HG03045 (cell line): ENCODE measurements around the gene CBLB.

Experiments
- ATAC-seq: cut with Tn5 transposase; IDR thresholded peaks from one replicate; pipeline ENCODE4 v1.9.1; 2021; ENCODE audit warnings: mild to moderate bottlenecking, moderate library complexity; ENCODE audit not compliant: unreplicated experiment

CBLB gene

DNA sequence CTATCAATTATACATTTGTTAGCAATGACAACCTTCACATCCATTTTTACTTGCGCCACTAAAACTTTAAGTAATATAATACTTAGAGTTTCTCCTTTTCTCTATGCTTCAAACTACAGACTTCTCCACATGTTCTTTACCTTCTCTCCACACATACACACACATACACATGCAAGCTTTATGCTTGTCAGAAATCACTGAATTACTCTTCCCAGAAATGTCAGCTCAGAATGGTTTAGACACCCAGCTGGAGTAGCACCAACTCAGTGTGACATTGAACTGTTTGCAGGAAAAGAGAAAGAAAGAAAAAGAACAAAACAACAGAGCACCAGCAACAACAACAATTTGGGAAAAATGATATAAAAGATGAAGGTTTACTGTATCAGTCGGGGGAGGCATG is 20.9 kb downstream of the CBLB start:
- ATAC-seq, result no peak

DNA sequence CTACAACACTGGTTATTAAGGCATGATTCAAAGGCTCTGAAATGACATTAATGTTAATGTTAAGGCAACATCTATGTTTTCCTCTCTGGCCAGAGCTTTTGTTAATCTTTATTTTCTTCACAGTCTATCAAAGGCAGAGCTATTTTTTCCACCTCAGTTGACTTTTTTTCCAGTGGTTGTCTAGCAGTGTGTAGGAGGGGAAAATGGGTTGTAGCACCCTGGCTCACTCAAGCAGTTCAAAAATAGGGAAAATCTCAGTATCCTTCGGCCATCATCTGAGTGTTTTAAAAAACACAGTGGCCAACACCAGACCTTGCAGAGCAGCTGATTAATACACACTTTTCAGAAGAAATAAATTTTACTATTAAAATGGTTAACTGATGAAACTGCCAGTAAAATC is 21.4 kb downstream of the CBLB start:
- ATAC-seq, result no peak

- ATAC-seq, result no peak
Observed at GRCh38 chr3:105846809-105847208, 22.0 kb downstream of the CBLB start.

DNA sequence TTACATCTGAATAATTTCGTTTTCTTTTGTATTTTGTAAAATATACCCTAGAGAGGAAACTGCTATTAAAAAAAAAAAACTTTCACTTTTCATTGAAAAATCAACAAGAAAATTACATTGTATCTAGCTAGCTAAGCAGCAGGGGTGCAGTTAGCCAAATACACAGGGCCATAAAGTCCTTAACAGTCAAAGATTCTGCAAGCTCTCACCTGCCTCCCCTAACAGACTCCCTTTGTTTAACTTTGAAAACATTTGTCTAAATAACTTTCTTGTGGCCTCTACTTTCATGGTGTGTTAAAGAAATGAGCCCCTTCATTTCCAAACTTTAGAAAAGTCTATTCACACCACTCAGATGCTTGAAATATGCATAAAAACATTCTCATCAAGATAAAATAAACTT is 23.3 kb downstream of the CBLB start:
- no peak for ATAC-seq

DNA sequence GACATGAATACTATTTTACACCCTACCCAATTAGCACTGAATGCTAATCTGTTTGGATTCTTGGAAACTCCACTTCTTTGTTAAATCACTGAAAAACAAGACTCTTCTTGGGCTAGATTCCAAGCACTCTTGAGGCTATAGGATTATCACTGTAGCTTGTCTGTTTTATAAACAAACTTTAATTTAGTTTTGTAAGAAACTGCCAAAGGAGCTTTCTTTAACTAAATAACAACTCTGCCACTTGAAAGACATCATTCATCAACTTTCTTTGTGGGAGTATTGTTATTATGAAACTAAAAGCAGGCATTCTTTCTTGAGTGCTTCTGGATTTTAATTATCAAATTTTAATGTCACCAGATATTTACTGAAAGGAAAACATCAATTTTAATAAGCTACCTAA is 24.1 kb downstream of the CBLB start:
- ATAC-seq, result no peak

GRCh38 chr3:105843994-105844393 is 24.8 kb downstream of the CBLB start:
- no peak for ATAC-seq

- ATAC-seq, result no peak
Observed at GRCh38 chr3:105842943-105843342, 25.9 kb downstream of the CBLB start.

- no peak for ATAC-seq
Observed at GRCh38 chr3:105842449-105842848, 26.4 kb downstream of the CBLB start.

- ATAC-seq, result no peak
Observed at GRCh38 chr3:105837947-105838346, 30.9 kb downstream of the CBLB start.

GRCh38 chr3:105837143-105837740 is 31.6 kb downstream of the CBLB start:
- ATAC-seq, result peak; percentile 94

DNA sequence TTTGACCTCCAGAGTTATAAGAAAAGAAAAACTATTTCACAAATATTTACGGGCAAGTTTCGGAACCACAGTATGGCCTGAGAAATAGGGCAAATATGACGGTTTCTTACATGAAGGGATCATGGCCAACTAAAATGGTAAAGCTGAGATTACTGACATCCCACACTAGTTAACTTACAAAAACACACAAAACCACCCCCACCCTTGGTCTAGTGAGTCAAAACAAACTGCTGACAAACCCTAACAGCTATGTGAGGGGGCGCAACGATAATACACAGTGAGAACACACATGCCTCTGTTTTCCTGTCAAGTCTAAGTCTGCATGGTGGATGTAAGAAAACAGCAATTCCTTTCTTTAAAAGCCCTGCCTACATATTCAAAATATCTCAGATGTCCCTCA is 32.3 kb downstream of the CBLB start:
- peak; percentile 63 for ATAC-seq

DNA sequence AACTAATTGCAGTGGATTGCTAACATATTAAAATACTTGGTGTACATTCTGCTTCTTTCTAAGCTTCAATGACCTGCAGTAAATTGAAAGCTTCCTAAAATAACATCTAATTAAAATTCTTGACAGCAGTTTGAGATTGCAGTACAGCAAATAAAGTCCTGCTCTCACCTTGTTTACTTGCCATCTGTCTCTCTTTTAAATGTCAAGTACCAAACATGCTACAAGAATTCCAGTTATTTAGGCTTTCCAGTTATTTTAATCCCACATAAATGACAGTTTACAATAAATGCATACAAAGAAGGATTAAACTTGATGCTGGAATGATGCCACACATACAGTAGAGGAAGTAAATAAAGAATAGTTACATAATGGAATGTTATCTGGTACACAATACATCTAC is 33.2 kb downstream of the CBLB start:
- no peak for ATAC-seq

DNA sequence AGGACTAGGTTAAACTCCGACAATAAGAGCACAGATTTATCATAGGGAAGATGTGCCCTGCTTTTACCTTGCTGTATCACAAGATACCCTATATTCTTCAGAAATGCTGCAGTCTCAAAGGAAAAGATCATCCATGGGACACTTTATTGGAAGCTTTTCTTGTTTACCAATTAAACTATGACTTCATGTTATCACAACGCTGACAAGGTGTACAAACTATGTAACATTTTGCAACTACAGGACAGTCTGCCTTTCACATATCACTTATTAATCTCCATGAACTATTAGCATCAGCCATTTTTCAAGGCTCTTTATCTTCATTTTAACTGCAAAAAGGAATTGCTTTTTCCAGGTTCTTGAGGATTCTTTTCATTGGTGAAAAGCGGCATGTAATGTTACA is 34.0 kb downstream of the CBLB start:
- ATAC-seq, result no peak

DNA sequence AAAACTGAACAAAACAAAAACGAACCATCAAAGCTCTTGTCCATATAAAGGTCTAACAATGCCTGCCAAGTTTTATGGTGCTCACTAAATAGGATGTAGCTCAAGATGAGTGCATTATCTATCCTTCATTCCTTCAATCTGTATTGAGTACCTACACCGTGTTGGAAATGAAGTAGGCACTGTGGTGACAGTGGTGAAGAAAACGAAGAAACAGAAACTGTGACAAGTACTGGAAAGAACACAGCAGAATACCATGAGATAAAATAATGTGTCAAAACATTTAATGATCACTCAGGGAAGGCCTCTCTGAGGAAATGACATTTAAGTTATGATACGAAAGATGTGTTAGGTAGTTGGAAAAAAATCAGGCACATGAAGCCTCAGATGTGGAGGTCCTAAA is 36.2 kb downstream of the CBLB start:
- no peak for ATAC-seq

- no peak for ATAC-seq
Observed at GRCh38 chr3:105830836-105831235, 38.0 kb downstream of the CBLB start.

DNA sequence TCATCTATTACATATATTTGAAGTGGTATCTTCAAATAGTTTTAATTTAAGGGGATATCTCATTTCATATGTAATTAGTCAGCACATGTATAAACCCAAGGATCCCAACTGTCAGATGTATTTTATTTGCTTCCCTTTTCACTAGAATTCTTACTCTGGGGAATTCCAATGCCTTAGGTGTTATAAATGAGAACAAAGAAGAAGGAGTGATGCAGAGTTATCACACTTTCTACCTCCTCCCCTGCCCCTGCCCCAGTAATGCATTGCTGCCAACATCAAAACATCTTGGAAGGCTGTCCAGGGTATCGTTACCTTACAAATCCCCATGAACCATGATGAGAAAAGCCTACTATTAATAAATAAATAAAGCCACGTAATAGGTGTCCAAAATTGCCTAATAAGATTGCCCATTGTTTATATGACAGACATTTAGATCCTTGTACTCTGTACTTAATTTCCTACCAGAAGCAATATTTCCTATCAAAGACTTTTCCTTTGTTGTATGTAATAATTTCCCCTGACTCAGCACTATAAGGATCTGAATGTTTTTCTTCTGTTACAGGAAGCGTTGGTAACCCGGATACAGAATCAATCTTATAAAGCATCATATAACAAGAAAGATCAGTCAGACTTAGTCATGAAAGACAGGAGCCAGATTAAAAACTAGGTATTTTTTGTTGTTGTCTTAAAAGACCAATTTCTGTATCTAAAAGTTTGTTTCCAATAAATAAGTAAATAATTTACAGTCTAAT is 38.8 kb downstream of the CBLB start:
- no peak for ATAC-seq

DNA sequence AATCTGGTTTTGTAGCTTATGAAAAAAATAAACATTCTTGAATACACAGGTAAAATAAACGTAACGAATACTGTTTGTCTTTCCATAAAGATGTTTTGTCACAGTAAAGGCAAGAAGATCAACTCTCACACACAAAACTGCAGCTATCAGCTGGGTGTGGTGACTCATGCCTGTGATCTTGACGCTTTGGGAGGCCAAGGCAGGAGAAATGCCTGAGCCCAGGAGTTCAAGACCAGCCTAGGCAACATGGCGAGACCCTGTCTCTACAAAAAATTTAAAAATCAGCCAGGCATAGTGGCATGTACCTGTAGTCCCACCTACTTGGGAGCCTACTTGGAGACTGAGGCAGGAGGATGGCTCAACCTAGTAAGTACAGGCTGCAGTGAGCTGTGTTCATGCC is 39.6 kb downstream of the CBLB start:
- ATAC-seq, result no peak

DNA sequence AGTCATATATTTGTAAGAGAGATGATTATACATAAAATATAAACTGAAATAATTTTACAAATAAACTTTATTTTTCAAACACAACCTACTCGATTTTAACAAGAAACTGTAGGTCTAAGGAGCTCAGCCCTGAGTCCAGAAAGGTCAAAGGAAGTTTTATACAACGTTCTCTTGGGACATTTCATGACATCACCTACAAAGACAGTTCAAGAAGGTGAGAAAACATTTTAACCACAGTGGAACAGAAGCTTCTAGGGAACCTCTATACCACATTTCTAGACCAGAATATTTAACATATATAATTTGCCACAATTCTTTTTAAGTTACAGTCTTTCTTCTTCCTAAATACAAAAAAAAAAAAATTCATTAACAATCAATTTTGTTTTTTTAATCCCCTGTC is 40.1 kb downstream of the CBLB start:
- ATAC-seq, result no peak

GRCh38 chr3:105827959-105828358 is 40.9 kb downstream of the CBLB start:
- no peak for ATAC-seq

GRCh38 chr3:105826778-105827634 is 41.8 kb downstream of the CBLB start:
- ATAC-seq, result no peak

GRCh38 chr3:105824129-105824528 is 44.7 kb downstream of the CBLB start:
- no peak for ATAC-seq
